Inflammatory macrophage (primary cell): ENCODE measurements around the gene RAB11A.
A peak's percentile ranks its signal among the peaks of the same experiment; 100 is the strongest.
"Not testable (repeated sequence)": the region's sequence is repeated elsewhere in the genome, so short reads cannot be mapped to it uniquely, and the experiment has no call there.

Experiments
- DNase-seq, 2 donors: peaks; one replicate each; pipeline ENCODE4 v3.0.0-alpha.2; 2020 to 2022

Gene RAB11A

DNA sequence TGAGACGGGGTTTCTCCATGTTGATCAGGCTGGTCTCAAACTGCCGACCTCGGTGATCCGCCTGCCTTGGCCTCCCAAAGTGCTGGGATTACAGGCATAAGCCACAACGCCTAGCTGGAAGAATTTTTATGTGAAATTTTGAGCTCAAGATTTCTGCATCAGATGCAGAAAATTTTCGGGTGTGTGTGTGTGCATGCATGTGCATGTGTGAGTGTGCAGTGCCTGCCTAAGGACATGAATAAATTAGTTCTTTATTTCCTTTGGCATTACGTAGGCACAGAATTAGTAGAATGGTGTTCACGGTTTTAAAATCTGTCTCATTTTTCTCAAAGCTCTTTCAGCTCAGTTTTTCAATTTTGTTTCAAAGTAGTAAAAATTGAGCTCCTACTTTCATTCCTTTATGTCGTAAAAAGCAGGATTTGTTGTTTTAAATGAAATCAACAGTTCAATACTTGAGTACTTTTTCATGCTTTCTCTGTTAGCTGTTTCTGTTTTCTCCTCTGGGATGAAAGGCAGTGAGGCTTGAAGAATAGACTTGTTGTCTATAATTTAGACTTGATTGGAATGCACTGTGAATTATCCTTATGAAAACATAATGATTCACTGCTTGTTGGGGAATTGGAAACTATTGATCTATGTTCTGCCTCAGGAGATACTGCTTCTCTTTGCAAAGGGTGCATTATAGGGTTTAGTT lies 23.3 kb upstream of the RAB11A start:
- DNase-seq, result no peak

DNA sequence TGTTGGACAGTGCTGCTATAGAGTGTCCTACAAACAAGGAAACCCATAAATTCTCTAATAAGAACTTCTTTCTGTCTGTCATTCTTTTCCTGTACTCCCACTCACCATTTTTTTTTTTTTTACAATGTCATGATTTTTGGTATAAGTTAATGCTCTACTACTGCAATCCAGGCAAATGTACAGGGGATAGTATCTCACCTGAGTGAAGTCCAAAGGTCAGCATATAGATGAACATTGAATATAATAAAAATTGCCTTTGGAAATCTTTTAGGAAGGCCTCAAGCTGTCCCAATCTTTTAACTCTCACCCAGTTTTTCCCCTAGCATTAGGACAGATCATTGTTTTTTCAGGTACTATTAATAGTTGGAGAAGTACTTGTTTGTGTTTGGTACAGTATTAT lies 21.3 kb upstream of the RAB11A start:
- no peak for DNase-seq

DNA sequence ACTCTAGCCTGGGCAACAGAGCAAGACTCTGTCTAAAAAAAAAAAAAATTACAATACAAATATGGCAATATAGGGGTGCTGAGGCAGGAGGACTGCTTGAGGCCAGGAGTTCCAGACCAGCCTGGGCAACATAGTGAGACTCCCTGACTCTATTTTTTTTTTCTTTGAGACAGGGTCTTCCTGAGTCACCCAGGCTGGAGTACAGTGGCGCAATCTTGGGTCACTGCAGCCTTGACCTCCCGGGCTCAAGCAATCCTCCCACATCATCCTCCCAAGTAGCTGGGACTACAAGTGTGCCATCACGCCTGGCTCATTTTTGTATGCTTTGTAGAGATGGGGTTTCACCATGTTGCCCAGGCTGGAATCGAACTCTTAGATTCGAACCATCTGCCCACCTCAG lies 17.3 kb upstream of the RAB11A start:
- peak in 1 of 2 donors; percentile 16 for DNase-seq

DNA sequence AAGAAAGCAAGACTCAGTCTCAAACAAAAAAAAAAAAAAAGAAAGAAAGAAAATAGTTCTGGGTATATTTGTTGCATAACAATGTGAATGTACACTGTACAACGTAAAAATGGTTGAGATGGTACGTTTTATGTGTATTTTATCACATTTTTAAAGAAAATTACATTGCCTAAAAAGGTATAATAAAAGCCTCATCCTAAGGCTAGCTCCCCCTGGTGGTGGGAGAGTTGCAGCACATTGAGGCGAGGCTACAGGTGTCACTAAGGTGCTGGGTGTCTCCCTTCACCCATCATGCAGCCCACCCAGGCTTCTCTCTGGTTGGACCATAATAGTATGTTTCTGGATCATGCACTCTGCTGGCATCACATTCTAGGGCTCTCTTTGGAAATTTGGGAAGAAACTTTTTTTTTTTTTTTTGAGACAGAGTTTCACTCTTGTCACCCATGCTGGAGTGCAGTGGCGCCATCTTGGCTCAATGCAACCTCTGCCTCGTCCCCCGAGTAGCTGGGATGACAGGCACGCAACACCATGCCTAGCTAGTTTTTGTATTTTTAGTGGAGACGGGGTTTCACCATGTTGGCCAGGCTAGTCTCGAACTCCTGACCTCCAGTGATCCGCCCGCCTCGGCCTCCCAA lies 12.4 kb upstream of the RAB11A start:
- DNase-seq, result peak; percentile 55 to 71

DNA sequence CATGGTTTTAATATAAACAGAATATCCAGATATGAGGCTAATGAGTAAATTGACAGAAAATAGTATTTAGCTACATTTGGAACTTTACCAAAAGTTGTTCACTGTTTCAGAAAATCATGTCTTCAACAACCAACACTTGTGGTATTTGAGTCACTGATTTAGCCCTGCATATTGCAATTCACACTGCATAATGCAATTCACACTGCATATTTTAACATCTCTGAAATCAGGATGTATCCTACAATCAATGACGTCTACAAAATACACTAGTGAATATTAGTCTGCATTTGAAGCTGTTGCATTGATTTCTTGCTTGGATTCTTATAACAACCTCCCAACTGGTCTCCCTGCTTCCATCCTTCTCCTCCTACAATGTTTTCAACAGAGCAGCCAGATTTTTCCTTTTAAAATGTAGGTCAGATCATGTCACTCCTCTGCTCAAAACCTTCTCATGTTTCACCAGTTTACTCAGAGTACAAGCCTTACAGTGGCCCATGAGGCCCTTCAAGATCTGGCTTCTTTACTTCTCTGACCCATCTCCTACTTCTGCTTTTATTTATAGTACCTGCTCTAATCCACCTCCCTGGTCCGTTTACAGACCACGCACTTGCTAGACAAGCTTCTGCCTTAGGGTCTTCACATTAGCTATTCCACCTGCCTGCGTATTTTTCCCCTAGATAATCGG lies 11.4 kb upstream of the RAB11A start:
- DNase-seq, result no peak

DNA sequence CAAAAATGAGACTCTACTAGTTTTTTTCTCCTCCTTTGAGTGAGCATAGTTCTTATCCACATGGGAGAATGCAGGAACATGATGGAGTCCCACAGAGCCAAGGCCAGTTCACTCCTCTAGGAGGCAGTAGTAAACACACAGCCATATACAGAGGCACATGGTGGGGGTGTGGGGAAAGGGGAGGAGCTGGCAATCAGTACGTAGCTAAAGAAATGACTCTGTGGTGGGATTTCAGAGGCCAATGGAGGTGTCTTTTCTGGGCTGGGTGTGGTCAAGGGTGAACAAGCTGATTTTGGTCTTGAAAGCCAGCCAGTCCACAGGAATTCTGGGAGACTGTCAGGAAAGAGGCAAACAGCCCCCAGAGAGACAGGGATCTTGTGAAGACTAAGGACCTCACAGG lies 6.6 kb upstream of the RAB11A start:
- DNase-seq, result peak; percentile 79 to 82

DNA sequence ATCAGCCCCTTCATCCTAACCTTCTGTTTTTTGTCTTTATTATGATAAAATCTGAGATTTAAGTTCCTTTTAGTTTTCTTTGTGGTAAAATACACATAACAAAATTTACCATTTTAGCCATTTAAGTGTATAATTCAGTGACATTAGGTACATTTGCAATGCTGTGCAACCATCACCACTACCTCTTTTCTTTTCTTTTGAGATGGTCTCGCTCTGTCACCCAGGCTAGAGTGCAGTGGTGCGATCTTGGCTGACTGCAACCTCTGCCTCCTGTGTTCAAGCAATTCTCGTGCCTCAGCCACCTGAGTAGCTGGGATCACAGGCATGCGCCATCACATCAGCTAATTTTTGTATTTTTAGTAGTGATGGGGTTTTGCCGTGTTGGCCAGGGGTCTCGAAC lies 6.2 kb upstream of the RAB11A start:
- no peak for DNase-seq

DNA sequence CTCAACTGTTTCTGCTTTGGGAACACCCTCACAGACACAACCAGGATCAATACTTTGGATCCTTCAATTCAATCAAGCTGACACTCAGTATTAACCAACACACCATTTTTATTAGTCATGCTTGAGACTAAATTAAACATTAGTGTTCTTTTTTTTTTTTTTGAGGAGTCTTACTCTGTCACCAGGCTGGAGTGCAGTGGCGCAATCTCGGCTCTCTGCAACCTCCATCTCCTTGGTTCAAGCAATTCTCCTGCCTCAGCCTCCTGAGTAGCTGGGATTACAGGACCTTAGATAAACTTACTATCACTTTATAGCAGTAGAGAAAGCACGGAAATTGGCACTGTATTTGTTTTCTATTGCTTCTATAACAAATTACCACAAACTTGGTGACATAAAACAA lies 2.0 kb upstream of the RAB11A start:
- no peak for DNase-seq

DNA sequence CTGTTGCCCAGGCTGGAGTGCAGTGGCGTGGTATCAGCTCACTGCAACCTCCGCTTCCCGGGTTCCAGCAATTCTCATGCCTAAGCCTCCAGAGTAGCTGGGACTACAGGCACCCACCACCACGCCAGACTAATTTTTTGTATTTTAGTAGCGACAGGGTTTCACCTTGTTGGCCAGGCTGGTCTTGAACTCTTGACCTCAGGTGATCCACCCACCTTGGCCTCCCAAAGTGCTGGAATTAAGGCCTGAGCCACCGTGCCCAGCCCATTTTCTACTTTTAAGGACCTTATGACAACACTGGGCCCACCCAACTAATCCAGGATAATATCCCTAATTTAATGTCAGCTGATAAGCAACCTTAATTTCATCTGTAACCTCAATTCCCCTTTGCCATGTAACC lies 1.4 kb upstream of the RAB11A start:
- not testable (repeated sequence) for DNase-seq

DNA sequence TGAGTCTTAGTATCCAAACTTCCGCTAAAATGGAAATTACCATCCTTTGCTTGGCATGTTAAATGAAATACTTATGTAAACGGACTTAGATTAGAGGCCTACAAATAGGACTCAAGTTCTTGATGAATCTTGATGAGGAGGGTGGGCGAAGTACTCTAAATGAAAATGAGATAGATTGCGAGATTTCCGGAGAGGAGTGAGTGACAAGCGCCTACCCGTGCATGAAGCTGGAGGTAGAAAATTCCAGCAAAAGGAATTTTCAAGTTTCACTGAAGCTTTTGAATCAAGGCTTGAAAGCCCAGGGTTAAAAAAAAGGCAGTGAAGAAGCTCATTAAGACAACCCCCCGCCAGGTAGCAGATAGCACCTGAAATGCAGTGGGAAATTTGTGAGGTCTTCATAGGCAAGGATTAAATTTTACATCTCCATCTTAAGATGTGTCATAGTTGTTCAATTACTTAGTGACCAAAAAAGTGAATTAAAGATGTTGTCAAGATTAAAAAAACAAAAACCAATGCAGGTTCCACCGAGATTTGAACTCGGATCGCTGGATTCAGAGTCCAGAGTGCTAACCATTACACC lies 655 bp upstream of the RAB11A start:
- DNase-seq, result no peak

DNA sequence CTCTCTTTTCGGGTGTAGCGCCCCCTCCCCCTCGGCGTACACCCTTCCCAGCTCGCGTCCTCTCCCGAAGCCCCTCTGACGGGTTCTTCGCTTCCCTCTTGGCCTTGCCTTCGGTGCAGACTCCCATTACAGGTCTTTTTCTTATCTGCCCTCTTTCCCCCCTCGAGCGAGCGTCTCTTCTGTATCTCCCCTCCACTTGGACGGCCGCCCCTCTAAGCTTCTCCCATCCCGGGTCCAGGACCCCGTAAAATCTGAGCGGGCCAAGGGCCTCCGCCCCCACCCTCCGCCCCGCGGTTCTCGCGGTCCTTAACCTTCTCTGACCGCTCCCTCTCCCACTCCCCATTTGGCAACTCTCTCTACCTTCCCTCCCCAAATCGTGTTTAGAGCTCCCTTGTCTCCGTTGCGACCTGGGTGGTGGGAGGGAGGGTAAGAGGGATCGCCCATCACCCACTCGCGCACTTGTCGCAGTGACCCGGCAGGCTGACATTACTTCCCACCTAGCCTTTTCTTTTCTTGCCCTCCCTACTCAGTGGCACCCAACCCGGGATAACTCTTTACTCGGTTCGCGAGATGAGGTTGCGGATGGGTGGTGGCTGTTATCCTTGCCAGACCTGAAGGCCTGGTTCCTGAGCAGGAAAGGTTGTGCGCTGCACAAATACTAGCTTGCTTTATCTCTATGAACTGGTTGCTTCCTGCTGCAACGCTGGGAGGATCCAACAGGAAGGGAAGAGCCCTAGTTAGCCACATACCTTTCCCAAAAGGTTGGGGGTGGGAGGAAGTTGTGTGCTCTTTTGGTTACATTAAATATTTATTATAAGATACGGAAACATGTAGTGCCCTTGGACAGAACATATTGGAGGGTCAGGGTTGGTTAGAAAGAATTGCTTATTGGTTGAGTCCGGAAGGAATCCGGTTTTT lies 922 bp downstream of the RAB11A start:
- DNase-seq, result peak in 1 of 2 donors; percentile 20

DNA sequence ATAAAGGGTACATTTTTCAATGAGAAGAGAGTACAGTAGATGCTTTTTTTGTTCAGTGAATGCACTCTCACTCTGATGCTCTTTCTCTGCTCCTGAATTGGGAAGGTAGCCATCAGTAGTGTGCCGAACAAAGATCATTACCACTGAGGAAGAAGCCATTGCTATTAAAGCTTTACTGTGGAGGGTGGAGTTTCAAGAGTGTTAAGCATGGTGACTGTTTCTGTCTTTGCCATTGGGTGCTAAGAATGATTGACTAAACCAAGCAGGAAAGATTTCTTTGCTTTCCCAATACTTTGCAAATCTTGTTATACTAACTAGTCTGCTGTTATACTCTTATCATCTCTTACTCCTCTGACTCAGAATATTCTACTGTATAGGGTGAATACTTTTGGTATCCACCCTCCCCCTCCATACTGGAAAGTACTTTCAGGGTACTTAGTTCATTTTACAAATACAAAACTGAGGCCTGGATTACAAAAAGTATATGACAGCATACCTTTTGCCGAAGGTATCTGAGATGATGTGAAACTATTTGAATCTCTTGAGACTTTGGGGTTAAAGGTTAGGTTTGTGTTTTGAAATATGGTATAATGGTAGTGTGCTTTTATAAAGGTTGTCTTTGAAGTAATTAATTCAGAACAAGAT lies 1.7 kb downstream of the RAB11A start:
- peak; percentile 46 to 57 for DNase-seq

DNA sequence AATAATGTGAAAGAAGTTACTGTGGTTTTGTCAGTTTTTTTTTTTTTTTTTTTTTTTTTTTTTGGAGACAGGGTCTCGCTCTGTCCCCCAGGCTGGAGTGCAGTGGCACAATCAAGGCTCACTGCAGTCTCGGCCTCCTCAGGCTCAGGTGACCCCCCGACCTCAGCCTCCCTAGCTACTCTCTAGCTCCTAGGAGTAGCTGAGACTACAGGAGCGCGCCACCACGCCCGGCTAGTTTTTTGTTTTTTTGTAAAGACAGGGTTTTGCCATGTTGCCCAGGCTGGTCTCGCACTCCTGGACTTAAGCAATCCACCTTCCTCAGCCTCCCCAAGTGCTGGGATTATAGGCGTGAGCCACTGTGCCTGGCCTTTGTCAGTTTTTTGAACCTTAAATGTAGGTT lies 2.6 kb downstream of the RAB11A start:
- not testable (repeated sequence) for DNase-seq

DNA sequence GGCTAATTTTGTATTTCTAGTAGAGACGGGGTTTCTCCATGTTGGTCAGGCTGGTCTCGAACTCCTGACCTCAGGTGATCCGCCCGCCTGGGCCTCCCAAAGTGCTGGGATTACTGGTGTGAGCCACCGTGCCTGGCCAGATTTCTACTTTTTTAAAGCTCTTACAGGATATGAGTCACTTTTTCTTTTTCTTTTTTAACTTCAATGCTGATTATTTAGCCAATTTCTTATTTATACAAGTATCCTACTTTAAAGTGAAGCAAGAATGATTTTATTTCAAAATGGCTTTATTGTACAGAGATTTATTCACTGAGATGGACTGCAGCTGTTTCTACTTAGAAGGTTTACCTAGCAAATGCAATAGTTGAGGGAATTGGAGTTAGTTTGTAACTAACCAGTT lies 3.3 kb downstream of the RAB11A start:
- DNase-seq, result not testable (repeated sequence)

DNA sequence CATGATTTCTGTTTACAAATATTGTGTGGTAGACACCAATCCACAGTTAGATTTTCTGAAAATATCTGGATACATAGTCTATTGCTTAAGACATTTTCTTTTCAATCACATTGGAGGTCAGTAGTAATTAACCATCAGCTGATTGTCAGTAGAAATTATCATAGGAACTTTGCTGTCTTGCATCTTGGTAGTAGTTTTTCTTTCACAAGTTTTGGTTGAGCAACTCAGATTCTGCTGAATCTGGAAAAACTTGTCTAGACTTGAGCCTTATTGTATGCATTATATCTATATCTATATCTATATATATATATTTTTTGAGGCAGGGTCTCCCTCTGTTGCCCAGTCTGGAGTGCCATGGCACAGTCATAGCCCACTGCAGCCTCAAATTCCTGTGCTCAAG lies 4.0 kb downstream of the RAB11A start:
- peak in 1 of 2 donors; percentile 19 for DNase-seq

DNA sequence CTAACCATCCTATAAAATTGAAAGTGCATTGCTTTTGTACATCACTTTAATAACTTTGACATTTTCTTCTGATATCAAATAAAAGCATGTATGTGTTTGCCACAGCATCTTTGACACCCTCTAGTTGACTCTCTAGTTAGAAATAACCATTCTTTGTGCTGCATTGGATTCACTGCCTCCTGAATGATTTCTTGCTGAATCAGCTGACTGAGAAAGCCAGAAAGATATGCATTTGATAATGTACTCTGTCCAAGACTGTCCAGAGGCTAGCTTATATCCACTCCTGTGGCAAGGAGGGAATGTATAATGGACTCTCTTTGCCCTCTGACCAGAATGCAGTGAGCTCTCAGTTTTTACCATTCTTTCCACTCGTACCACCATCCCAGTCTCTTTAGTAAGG lies 6.2 kb downstream of the RAB11A start:
- DNase-seq, result no peak

DNA sequence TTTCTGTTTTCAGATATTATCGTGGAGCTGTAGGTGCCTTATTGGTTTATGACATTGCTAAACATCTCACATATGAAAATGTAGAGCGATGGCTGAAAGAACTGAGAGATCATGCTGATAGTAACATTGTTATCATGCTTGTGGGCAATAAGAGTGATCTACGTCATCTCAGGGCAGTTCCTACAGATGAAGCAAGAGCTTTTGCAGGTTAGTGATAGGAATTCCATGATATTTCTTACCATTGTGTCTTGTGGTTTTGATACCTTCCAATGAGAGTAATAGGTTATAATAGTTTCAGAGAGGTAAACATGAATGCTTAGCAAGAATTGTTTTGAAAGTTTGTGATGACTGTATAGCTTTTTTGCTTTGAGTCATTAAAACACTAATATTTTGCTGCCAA lies 8.5 kb downstream of the RAB11A start:
- DNase-seq, result no peak

DNA sequence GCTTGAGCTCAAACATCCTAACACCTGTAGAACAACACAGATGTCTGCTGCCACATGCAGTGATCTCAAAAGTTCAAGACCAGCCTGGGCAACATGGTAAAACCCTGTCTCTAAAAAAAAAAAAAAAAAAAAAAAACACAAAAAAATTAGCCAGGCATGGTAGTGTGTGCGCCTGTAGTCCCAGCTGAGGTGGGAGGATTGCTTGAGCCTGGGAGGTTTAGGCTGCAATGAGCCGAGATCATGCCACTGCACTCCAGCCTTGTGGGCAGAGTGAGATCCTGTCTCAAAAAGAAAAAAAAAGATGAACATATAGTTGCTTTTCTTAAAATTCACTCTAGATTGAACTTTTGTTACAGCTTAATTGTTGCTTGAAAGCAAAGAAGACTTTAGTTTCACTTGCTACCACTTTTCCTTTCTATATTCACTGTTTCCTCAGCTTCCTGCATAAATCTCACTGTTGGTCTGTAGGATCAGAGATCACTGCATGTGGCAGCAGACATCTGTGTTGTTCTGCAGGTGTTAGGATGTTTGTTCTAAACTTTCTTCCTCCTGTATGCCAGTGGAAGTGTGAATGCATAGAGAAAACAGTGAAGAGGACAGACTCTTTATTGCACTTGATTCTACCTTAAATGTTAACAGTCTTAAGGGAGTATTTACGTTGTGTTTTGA lies 12.6 kb downstream of the RAB11A start:
- no peak for DNase-seq

DNA sequence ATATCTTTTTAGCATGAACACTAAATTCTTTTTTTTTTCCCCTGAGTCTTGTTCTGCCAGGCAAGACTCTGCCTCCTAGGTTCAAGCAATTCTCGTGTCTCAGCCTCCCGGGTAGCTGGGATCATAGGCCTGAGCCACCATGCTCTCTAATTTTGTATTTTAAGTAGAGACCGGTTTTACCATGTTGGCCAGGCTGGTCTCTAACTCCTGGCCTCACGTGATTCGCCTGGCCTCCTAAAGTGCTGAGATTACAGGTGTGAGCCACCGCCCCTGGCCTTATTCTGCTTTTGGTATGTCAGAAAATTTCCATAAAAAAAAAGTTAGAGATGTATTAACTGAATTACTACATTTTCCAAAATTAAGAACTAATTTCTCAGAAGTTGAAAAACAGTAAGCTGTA lies 14.3 kb downstream of the RAB11A start:
- DNase-seq, result no peak

DNA sequence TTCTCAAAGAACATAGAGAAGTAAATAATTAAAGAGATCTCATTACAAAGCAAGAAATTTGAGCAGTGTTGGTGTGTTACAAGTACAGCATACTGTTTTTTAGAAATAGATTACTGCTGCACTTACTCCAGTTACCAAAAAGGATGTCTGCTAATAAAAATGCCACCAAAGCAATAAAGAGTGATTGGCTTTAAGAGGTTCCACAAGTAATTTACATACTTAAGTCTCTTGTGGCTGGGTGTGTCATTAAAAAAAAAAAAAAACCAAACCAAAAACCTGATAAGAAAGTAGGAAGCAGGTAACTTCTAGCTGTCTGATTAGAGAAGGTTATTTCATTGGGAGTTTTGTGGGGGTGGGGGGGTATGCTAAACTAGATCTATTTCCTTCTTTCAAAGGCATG lies 15.2 kb downstream of the RAB11A start:
- DNase-seq, result no peak

DNA sequence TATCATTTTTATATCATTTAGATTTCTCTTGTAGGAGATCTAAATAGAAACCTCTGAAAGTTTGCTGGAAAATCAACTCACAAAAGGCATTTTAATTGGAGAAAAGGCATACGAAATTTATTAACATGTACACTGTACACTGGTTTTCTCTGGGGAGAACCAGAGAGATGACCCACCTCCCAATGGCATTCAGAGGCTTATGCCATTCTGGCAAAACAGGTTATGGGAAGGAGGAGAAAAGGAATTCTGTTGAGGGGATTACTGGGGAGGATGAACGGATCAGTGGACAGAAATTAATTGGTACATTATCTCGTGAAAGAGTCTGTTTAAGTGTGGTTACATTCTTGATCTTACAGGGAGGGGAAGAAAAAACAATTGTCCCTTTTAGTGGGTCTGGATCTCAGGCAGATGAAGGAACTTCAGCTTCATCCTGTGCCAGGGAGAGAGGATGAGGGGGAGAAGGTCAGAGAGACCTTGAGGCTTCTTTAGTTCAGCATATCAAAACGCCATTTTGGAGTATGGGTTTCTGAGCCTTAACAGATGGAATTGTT lies 16.5 kb downstream of the RAB11A start:
- no peak for DNase-seq
